ENCODE measurements around the gene SRBD1. TPM values are rescaled to one million over a fixed set of nuclear protein-coding genes. Genes with fewer than 3 reads are reported as not detected.

Gene SRBD1
- polyA plus RNA-seq, 2 of the 4 experiments (the other 2 are of a cell fraction), result 11.0 to 13.7 TPM

DNA sequence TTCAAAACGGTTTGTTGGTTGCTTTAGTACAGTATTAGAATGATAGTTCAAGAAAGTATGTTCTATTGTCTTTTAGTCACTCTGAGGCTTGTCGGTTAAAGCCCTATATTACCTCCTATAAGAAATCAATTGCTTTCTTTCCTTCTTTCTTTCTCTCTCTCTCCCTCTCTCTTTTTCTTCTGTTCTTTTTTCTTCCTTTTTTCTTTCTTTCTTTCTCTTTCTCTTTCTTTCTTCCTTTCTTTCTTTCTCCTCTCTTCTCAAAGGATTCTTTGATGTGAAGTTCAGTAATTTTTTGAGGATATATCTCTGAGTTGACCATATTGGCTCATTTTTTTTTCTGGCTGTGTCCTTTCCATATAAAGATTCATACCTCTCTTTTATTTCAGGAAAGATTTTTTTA lies 249.4 kb downstream of the SRBD1 start:
- FAIRE-seq (no peak), DNase-seq (ENCODE audit: low read depth in 1 of 2, low spot score in 1 of 2) (no peak), ATAC-seq (no peak)
- WGBS (ENCODE audit: missing lambda C conversion rate), result 50% methylated on average over 2 of the region's 2 CpGs
- Histone ChIP-seq H3K4me1 (no peaks in the 10 kb centered on the region), H3K27ac (no peak overlapping the region), H3K9me3 (no peaks in the 10 kb centered on the region), H3K4me3 (no peak overlapping the region), H3K4me2 (no peak overlapping the region)
- TF ChIP-seq, protein P1, sequence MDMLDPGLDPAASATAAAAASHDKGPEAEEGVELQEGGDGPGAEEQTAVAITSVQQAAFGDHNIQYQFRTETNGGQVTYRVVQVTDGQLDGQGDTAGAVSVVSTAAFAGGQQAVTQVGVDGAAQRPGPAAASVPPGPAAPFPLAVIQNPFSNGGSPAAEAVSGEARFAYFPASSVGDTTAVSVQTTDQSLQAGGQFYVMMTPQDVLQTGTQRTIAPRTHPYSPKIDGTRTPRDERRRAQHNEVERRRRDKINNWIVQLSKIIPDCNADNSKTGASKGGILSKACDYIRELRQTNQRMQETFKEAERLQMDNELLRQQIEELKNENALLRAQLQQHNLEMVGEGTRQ (IDR thresholded peaks at IDR 0.05), result no peak
- TF ChIP-seq EHMT2 (IDR thresholded peaks at IDR 0.05; ENCODE audit: low read depth) (no peak), HDAC2 (IDR thresholded peaks at IDR 0.05) (no peak), FOSL2 (IDR thresholded peaks at IDR 0.05) (no peak), FOSL2 (CRISPR knock-in tag; IDR thresholded peaks at IDR 0.05) (no peak), NR3C1 (IDR thresholded peaks at IDR 0.05) (no peak), RCOR1 (IDR thresholded peaks at IDR 0.05; ENCODE audit: low read depth, low read length) (no peak), JUN (IDR thresholded peaks at IDR 0.05) (no peak), KDM1A (IDR thresholded peaks at IDR 0.05; ENCODE audit: low read depth) (no peak), EP300 (IDR thresholded peaks at IDR 0.05) (no peak), MYC (IDR thresholded peaks at IDR 0.05; ENCODE audit: borderline replicate concordance, low read length) (no peak), CBX8 (IDR thresholded peaks at IDR 0.05) (no peak), HOXB13 (CRISPR knock-in tag; IDR thresholded peaks at IDR 0.05; ENCODE audit: low read depth) (no peak), NFE2L2 (conservative IDR thresholded peaks at IDR 0.05; ENCODE audit: low read length) (no peak), CEBPB (IDR thresholded peaks at IDR 0.05) (no peak), TP53 (CRISPR knock-in tag; IDR thresholded peaks at IDR 0.05) (no peak), GATA3 (IDR thresholded peaks at IDR 0.05; ENCODE audit: borderline replicate concordance) (no peak)
- TF ChIP-seq, protein P2, sequence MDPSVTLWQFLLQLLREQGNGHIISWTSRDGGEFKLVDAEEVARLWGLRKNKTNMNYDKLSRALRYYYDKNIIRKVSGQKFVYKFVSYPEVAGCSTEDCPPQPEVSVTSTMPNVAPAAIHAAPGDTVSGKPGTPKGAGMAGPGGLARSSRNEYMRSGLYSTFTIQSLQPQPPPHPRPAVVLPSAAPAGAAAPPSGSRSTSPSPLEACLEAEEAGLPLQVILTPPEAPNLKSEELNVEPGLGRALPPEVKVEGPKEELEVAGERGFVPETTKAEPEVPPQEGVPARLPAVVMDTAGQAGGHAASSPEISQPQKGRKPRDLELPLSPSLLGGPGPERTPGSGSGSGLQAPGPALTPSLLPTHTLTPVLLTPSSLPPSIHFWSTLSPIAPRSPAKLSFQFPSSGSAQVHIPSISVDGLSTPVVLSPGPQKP (IDR thresholded peaks at IDR 0.05; ENCODE audit: low read depth, low read length), result no peak
- CTCF ChIA-PET, result no interaction called here
- POLR2A ChIA-PET, result no interaction called here

DNA sequence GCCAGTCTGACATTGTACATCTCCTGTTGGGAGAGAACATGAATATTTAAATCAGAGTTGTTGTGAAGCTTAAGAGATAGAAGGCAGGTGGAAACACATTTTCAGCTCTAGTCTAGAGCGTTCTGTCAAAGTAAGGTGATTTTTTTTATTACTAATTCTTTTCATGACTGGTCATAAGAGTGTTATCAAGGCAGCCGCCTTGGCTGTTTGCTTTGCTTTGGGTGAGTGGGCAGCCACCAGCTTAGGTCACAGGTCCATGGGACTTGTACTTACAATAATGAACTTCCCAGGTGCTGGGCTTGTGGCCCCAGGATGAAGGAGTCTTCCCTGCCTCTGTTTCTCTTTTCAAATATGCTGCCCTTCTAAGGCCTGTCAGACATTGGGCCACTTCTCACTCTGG lies 256.3 kb downstream of the SRBD1 start:
- FAIRE-seq, result no peak
- Histone ChIP-seq H3K27ac (peak overlapping the region in 1 of 2 experiments; percentile 63; a peak in 2 of 6 replicates), H3K4me3 (no peak overlapping the region), H3K4me1 (peaks cover 12% of the 10 kb centered on the region; the same call in 2 of the 3 replicates), H3K4me2 (no peak overlapping the region; the same call in 2 of the 3 replicates), H3K9me3 (no peaks in the 10 kb centered on the region)
- no peak for ATAC-seq
- no peak for DNase-seq (ENCODE audit: low read depth in 1 of 2, low spot score in 1 of 2)
- CTCF ChIA-PET, result no interaction called here
- 81% methylated on average over 2 of the region's 2 CpGs for WGBS (ENCODE audit: missing lambda C conversion rate)
- POLR2A ChIA-PET, result no interaction called here
- TF ChIP-seq POLR2AphosphoS2 (conservative IDR thresholded peaks at IDR 0.05; ENCODE audit: low read length) (no peak), FOSL2 (IDR thresholded peaks at IDR 0.05) (no peak), FOSL2 (CRISPR knock-in tag; IDR thresholded peaks at IDR 0.05) (no peak), EHF (CRISPR knock-in tag; IDR thresholded peaks at IDR 0.05) (no peak)
- TF ChIP-seq, protein P3, sequence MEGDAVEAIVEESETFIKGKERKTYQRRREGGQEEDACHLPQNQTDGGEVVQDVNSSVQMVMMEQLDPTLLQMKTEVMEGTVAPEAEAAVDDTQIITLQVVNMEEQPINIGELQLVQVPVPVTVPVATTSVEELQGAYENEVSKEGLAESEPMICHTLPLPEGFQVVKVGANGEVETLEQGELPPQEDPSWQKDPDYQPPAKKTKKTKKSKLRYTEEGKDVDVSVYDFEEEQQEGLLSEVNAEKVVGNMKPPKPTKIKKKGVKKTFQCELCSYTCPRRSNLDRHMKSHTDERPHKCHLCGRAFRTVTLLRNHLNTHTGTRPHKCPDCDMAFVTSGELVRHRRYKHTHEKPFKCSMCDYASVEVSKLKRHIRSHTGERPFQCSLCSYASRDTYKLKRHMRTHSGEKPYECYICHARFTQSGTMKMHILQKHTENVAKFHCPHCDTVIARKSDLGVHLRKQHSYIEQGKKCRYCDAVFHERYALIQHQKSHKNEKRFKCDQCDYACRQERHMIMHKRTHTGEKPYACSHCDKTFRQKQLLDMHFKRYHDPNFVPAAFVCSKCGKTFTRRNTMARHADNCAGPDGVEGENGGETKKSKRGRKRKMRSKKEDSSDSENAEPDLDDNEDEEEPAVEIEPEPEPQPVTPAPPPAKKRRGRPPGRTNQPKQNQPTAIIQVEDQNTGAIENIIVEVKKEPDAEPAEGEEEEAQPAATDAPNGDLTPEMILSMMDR (IDR thresholded peaks at IDR 0.05), result no peak

DNA sequence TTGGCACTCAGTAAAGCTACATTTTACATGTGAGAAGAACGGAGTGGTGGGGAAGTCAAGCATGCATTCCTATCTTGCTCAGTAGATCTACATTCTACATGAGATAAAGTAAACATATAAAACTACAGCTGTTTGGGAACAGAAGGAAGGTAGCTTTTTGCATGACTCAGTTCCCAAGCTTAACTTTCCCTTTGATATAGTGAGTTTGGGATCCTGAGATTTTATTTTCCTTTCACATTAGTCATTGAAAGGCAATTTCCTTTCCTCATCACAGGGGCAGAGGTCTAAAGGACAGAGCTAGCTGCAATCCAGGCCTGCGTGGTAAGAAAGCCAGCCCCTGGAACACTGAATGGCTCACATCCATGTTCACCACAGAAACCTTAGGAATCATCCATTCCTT lies 257.2 kb downstream of the SRBD1 start:
- WGBS (ENCODE audit: missing lambda C conversion rate), result 7% methylated on average over 2 of the region's 2 CpGs
- FAIRE-seq, result peak; percentile 43
- Histone ChIP-seq H3K4me3 (no peak overlapping the region), H3K4me1 (peaks cover 12% of the 10 kb centered on the region; the same call in 2 of the 3 replicates), H3K4me2 (peak overlapping the region; percentile 13), H3K27ac (peak overlapping the region in 1 of 2 experiments; percentile 63; a peak in 3 of 6 replicates), H3K9me3 (no peaks in the 10 kb centered on the region)
- DNase-seq (ENCODE audit: low read depth in 1 of 2, low spot score in 1 of 2), result peak in 1 of 2 experiments; percentile 69
- ChIA-PET POLR2A (no interaction called here), CTCF (no interaction called here)
- ATAC-seq, result peak; percentile 69 to 82; a peak in 5 of 6 replicates
- no peak for TF ChIP-seq EHMT2 (IDR thresholded peaks at IDR 0.05; ENCODE audit: low read depth)
- TF ChIP-seq FOSL2 (IDR thresholded peaks at IDR 0.05), result peak; percentile 45; the same call in 1 of the 2 replicates
- TF ChIP-seq FOSL2 (CRISPR knock-in tag; IDR thresholded peaks at IDR 0.05), result peak; percentile 63
- TF ChIP-seq GATA3 (IDR thresholded peaks at IDR 0.05; ENCODE audit: borderline replicate concordance), result peak; percentile 63
- peak; percentile 59; the same call in 1 of the 2 replicates for TF ChIP-seq JUNB (IDR thresholded peaks at IDR 0.05)
- no peak for TF ChIP-seq CHD2 (IDR thresholded peaks at IDR 0.05; ENCODE audit: low read length, partially characterized antibody)
